HG02759 (cell line): ENCODE results near the gene ARAP2.

Source experiments
- ATAC-seq: cut with Tn5 transposase; IDR thresholded peaks from one replicate; pipeline ENCODE4 v1.9.1; 2021; ENCODE audit warnings: mild to moderate bottlenecking, moderate library complexity; ENCODE audit not compliant: unreplicated experiment

ARAP2 gene, protein sequence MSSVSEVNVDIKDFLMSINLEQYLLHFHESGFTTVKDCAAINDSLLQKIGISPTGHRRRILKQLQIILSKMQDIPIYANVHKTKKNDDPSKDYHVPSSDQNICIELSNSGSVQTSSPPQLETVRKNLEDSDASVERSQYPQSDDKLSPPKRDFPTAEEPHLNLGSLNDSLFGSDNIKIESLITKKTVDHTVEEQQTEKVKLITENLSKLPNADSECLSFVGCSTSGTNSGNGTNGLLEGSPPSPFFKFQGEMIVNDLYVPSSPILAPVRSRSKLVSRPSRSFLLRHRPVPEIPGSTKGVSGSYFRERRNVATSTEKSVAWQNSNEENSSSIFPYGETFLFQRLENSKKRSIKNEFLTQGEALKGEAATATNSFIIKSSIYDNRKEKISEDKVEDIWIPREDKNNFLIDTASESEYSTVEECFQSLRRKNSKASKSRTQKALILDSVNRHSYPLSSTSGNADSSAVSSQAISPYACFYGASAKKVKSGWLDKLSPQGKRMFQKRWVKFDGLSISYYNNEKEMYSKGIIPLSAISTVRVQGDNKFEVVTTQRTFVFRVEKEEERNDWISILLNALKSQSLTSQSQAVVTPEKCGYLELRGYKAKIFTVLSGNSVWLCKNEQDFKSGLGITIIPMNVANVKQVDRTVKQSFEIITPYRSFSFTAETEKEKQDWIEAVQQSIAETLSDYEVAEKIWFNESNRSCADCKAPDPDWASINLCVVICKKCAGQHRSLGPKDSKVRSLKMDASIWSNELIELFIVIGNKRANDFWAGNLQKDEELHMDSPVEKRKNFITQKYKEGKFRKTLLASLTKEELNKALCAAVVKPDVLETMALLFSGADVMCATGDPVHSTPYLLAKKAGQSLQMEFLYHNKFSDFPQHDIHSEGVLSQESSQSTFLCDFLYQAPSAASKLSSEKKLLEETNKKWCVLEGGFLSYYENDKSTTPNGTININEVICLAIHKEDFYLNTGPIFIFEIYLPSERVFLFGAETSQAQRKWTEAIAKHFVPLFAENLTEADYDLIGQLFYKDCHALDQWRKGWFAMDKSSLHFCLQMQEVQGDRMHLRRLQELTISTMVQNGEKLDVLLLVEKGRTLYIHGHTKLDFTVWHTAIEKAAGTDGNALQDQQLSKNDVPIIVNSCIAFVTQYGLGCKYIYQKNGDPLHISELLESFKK (N-terminal part only)

DNA sequence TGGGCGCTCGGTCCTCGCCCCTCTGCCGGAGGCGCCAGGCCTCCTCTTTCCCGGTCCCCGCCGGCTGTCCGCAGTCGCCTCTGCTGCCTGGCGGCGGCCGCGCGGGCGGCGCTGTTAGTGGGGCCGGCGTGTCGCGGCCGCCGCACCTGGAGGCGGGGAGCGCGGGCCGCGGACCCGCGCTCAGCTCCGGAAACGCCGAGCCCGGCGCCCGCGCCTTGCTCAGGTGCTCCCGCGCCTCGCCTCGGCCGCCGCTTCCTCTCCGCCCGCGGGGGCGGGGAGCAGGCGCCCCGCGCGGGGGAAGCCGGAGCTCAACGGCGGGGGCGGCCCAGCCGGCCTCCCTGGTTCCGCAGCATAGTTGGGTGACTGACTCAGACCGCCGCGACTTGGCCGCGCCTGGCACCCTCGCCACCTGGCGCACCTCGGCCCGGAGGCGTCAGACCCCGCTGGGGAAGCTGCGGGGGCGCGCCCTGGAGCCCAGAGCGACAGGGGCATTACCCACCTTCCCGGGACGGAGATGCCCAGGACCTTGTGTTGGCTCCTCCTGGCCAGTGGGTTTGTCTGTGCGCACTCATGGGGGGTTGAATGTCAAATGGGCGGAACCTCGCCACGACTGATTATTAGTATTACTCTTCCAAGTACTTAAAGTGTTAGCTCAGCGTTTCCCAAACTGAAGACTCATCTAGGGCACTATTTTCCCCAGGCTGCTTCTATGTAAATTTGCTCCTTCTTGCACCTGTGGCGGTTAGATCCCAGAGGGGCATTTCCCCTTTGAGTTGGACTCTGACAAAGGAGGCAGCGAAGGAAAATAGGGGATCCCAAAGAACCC, at the start of gene ARAP2:
Gene ARAP2 (minus strand): TSS at position 258 of the 826 bp plus-strand sequence. CDS start 15,028 bp downstream, outside the sequence.
- peak; percentile 71 for ATAC-seq

DNA sequence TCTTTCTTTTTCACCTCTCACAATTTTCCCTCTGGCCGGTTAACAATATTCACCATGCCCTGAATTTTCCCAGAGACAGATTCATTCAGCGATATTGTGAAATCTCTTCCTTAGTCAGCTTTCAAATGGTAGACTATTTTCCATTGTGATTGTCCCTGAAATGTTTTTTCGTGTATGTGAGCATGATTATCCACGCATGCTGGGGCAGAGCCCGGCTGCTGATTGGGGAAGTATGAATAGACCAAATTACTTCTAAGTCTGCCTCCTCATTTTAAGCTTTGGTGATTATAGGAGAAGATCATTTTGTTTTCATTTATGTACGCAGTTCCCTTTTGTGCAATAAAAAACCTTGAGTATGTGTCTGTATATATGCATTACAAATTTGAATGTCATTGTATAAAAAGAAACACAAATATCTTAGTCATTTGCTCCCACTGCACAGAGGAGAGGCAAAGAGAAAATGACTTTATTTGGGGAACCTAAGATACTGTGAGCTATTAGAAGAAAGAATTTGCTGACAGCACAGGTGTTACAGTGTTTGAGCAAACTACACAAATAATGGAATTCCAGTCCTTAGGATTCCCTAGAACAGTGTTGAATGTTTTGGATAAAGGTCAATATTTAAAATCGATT, 48.4 kb upstream of the ARAP2 start:
- ATAC-seq = no peak

DNA sequence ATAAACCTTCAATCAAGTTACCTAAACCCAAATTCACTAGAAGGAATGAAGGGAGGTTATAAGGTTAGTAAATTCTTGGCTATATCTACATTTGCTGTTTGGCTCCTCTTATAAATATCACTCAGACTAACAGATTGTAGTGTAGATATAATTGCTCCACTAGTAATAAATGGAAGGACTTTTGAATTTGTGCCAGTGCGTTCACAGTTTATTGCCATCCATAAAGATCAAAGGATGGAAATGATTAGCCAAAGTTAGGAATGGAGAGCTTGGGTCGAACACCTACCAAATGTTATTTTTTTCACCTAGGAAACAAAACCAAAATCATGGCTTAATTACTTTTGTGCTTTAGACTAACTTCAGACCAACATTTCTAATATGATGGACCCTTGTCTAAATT, 46.3 kb upstream of the ARAP2 start:
- no peak for ATAC-seq

DNA sequence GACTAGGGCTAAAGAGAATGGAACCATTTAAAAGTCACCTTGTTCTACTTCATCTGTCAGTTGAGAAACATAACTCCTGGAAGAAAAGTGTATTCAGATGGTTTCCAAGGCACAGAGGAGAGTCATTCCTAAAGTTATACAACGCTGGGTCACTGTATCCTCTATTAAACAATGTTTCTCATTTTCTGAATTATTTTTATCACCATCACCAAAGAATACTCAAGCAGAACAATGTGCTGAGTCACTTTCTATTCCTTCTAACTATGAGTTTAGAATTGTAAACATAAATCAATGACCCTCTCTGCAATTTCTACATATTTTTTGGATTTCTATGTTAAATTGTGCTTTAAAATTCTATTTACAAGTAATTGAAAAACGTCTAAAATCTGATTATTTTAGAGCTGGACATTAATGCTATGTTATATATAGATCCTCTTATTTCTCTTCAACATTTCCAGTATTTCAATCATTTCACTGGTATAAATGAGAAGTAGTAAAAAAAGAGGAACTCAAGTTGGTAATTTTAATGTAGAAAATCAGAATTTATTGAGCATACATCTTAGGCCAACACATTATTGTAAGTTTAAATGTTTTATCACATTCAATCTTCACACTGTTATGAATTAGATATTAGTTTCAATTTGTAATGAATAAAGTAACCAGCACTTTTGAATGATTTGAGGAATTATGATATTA, 44.6 kb upstream of the ARAP2 start:
- no peak for ATAC-seq

DNA sequence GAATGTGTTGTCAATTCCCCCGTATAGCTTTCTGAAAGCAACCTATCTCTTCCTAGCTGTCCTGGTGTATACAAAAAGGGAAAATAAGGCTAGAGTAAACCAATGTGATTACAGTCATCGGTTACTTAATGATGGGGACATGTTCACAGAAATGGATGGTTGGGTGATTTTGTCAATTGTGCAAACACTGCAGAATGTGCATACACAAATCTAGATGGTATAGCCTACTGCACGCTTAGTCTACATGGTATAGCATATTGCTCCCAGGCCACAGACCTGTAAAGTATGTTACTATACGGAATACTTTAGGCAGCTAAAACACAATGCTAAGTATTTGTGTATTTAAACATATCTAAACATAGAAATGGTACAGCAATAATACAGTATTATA, 42.2 kb upstream of the ARAP2 start:
- ATAC-seq = no peak

DNA sequence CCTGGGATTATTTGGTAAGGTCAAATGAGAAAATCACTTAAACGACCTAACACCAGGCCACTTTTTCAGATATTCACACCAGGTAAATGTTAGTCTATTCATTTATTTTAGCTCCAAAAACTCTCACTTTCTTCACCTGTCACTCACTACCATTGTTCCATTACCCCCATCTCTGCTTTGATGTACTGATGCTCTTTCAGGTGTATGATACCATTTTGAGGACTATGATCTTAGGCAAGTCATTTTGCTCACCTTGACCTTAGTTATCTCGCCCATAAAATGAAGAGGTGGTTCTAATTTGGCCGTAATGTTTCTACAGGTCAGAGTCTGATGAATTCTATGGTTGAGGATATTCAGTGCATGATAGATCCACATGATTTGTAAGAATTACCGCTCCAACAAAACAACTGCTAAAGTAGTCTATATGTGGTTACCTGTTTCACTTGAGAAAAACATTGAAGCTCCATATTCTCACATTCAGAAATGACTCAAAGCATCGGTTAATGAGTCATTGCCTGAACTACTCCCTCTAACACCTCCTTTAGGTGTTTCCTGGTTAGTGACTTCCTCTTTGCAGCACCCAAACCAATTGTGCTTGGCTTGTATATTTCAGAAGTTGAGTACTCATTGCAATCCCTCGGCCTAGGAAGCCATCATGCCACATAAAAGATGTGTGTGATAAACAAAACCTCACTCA, 41.6 kb upstream of the ARAP2 start:
- ATAC-seq = peak; percentile 97

DNA sequence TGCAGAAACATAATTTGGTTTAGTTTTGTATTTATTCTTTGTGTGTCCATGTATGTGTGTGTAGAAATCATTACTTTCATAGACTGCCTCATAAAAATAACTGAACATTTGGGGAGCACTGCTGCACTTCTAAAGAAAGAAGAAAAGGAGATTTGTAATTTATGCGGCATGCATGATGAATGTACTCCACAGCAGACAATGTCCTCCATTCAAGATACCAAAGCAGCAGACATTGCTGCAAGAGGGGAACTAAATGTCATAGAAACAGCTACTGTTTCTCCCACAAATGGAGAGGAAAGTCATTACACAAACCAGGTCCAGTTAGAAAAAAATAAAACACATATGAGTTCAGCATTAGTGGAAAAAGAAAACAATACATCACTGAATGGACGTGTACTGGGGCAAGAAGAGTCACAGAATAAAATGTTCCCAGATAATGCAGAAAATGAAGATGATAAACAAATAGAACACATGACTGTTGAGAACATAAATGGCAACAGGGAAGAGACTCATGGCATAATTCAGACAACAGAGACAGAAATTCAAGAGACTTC, 39.7 kb upstream of the ARAP2 start:
- ATAC-seq = no peak

DNA sequence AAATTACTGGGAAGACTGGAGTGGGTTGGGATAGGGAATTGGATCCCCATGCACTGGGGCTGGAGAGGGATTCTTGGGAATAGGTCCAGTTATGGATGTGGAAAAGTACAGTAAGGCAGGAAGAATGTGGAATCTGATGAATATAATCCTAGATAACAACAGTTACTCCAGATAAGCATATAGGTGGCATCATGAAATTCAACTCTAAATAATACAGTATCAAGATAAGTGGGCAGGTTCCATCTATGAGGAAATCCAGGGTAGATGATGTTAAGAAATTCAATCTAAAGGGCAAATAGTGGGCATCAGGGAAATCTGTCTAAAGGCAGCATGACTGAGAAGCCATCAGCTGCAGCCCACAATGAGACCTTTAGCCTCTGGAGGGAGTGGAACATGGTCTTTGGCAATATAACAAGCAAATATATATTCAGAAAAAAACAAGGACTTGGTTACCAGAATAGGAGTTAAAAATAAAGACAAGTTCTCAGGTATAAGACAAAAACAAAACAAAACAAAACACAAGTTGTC, 38.3 kb upstream of the ARAP2 start:
- ATAC-seq = no peak

DNA sequence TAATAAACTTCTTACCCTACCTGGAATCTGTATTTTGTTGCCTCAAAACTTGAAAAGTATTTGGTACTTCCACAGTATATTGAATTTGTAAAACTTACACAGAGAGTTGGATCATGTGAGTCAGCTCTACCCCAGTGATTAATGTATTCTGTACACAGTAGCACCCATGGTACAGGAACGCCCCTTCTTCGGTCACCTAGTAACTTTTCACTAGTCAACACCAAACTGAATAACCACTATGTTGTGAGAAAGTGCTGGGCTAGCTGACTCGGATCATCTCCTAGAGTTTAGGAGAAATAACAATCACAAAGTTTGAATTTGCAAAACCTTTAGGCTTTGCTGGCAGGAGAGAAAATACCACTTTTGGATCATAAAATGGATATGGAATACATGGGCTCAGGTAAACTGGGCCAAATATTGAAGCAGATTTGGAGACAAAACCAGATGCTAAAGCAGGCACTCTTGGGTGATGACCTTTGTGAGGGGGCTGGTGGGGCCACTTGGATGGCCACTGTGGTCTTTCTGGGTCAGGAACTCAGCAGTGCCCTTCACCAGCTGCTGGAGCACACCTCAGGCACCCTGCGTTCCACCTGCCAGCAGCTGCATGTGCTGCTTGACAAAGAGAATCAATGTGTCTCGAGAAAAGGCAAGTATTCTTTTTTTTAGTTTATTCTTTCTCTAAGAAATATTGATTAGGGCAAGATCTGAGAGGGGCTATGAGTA, 37.2 kb upstream of the ARAP2 start, which contains the start of gene DTHD1:
Gene DTHD1 (plus strand): TSS at position 233 of the 723 bp plus-strand sequence. CDS start 143 bp downstream, at position 376.
- ATAC-seq = no peak

DNA sequence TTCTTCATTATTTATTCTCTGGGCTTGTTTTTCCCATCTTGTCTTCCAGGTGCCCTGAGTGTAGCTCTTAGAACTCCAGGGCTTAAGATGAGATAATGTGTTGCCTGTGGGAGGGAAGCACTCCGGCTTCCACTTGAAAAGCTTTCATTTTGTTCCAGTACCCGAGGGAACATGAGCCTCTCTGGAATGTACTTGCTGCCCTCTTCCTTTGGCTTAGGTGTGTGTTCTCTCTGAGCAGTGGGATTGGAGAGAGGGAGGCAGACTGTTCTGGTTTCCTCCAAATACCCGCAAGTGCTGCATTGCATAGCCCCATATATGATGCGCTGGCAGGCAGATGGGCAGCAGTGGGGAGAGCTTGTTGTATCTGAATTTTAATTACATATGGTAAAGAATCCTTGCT, 36.2 kb upstream of the ARAP2 start:
- ATAC-seq = no peak

DNA sequence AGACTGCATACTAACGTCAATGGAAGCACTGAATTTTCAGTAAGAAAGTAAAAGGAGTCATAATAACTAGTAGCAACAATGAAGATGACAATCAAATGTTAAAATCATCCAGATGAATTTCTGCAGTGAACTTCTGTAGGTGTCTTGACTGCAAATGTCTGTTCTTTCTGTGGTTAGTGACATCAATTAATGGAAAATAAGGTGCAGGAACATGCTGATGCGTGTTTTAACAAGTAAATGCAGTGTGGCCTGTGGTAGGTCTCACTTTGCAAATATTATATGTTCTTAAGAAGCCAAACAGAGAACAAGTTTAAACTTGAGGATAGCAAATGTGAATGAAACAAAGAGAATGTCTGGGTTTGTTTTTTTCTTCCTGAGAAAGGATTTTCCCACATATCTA, 34.5 kb upstream of the ARAP2 start:
- ATAC-seq = no peak

DNA sequence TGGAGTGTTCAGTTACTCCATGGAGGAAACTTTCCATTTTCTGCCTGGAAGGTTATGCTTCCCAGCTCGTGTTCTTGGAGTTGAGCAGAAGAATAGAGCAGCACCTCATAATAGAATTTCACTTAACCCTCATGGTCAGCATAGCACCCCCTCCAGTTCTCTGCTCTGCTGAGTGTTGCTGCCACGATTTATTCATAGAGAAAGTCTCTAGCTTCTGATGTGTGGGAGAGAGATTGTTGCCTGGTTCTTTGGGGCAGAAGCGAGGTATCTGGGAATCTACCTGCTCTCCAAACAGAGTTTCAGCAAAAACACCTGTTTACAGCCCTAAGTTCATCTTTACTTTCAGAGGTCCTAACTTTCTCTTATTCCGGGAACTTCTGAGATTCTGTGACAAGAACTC, 33.2 kb upstream of the ARAP2 start:
- ATAC-seq = no peak

DNA sequence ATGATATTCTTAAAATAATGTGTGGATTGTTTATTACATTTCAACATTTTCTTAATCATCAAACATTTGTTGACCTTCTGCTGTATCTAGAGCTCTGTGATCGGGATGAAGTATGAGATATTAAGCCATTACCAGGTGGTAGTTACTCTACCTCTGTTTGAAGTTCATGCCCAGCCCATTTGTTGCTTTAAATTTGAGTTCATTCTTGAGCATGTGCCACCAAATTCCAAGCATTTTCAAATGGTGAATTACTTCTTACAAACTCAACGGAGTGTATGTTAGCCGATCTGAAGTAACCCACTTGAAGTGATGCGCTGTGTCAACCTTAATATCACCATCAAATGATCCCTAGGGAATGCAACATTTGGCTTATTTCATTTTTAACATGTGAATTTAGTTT, 29.8 kb upstream of the ARAP2 start:
- no peak for ATAC-seq

DNA sequence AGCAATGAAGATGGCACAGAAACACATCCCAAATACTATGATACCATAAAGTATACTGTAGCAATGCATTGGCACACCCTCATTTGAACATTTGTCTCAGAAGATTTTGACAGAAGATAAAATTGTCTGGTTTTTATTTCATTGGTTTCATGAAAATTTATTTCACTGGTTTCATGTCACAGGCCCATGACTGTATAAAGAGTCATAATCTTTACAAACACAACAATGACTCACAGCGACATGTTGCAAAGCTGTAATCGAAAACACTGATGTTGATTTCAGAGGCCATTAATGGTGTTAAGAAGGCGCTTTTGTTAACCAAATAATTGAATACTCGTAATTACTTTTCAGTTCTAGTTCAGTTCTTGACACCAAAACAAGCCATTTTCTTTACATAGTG, 29.0 kb upstream of the ARAP2 start:
- no peak for ATAC-seq

DNA sequence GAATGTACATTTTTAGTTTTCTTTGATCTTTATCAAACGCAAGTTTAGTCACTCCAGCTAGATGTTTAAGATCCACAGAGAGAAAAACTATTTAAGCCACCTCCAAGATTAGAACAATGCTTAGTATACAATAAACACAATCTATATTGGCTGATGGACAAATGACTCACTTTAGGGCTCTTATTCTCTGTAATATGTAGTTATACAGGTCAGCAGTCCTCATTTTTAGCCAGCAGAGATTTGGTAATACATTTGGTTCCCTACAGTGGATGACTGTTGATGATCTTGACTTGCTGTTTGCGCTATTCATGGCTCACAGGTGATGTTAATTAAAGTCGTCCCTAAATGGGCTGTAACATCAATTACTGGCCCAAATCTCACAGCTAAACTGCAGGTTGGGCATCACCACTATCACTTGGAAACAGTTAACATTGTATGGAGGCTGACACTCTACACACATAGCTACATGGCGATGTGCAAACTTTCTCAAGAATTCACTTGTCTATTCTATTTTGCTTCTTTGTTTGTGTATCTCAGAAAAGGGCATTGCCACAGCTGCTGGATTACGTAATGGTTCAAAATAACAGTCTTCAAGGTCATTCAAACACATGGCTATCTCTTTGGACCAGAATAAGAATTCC, 25.3 kb upstream of the ARAP2 start:
- no peak for ATAC-seq

DNA sequence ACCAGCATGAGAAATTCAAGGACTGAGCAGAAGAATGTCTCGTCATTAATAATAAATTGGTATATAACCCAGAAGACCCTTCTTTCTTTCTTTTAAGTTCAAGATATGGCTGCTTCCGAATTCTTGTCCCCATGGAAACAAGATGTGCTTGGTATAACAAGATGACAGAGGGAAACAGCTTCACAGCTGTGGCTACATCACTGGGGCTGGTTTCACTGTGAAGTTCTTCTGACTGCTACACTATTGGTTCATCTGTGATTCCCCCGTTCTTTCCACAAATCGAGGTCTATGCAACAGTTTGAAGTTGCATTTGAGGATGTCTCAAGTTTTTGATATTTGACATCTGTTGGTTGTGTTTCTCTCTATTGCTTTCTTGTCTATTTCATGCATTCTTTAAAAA, 24.8 kb upstream of the ARAP2 start:
- ATAC-seq = no peak
